HG03045 (cell line): ENCODE data around the gene VPS37C.

Source experiments
- ATAC-seq: cut with Tn5 transposase; IDR thresholded peaks from one replicate; pipeline ENCODE4 v1.9.1; 2021; ENCODE audit warnings: mild to moderate bottlenecking, moderate library complexity; ENCODE audit not compliant: unreplicated experiment

VPS37C gene

GRCh38 chr11:61155312-61155711 lies 5.9 kb downstream of the VPS37C start:
- ATAC-seq = no peak

DNA sequence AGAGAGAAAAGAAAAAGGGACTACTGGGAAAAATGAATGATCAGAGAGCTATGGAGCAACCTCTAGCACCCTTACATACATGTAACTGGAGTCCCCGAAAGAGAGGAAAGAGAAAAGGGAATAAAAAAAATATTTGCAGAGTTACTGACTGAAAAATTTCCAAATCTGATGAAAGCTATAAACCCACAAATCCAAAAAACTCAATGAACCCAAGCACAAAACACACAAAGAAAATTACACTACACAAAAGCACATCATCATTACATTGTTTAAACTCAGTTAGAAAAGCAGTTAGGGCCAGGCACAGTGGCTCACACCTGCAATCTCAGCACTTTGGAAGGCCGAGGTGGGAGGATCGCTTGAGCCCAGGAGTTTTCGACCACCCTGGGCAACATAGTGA lies 6.7 kb downstream of the VPS37C start:
- no peak for ATAC-seq

GRCh38 chr11:61153593-61154095 lies 7.6 kb downstream of the VPS37C start:
- ATAC-seq = no peak

- no peak for ATAC-seq
Measured at GRCh38 chr11:61152816-61153592, 8.2 kb downstream of the VPS37C start.

GRCh38 chr11:61151545-61152252 lies 9.5 kb downstream of the VPS37C start:
- ATAC-seq = no peak

DNA sequence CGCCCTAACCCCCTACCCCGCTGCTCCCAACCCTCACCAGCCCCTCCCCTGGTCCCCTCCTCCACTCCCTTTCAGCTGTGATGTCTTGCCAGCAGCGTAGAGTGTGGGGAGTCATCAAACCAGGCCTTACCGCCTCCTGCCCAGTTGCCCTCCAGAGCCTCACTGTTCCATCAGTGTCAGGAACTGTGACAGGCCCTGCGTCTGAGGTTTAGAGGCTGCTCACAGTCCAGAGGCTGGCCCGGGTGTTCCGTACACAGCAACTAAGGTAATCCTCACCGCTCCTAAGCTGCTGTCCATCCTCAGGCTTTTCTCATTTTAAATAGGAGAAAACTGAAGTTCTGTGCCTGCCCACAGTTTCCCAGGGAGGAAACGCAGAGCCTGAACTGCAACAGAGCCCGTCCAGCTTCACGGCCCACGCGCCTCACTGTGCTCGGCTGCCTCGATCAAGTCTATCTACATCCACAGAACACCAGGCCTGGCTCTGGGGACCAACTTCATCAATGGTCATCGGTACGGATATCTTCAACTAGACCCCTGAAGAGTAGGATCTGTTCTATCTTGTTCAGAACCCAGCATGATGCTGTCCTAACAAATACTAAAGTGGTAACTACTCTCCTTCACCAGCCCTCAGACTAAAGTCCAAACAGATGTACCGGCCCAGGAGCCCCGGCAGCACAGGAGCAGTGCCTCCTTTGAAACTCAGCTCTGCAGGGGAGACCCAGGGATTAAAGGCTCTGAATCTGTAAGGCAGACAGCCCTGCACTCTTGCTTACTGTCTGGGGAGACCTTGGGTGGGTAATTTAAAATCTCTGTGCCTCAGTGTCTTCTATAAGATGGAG lies 10.3 kb downstream of the VPS37C start:
- no peak for ATAC-seq

DNA sequence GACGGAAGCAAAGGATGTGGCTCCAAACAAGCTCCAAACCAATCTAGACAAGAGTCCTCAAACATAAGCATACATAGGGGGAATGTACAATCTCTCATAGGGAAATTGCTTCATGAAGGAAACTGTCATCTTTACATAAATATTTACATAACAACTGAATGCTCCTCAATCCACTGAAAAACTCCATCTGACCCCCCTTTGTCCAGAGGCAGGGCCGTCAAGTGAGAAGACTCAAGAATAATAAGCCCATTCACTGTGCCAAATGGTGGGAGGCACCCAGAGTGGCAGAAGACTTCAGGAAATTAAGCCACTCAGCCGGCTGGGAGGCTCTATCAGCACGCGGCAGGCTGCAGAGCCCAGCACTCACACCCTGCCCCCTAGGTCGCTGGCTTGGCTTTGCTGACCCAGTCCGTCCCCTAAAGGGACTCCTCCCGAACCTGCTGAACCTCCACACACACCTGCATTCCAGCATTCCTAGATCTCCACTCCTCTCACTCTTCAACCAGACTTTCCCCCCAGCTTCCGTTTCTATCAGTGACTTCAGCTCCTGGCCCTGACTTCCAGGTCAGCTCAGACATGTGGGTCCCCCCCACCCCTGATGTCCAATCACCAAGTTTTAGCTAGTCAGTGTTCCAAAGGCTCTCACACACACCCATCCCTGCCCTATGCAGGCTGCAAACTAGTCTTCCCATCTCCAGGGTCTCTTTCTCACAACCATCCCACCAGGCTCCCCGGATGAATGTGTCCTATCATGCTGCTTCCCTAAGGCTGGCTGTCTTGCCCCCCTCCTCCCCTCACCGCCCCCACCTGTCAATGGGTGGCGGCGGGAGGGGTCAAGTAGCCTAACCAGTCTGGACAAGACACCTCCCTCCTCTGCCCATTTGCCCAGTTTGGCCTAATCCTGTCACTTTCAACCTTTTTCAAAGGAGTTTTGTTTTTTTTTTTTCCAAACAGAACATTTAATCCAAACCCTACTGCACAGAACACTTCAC lies 11.3 kb downstream of the VPS37C start:
- ATAC-seq = no peak

- ATAC-seq = no peak
Measured at GRCh38 chr11:61147791-61148620, 13.2 kb downstream of the VPS37C start.

GRCh38 chr11:61147271-61147670 lies 14.0 kb downstream of the VPS37C start:
- ATAC-seq = no peak

DNA sequence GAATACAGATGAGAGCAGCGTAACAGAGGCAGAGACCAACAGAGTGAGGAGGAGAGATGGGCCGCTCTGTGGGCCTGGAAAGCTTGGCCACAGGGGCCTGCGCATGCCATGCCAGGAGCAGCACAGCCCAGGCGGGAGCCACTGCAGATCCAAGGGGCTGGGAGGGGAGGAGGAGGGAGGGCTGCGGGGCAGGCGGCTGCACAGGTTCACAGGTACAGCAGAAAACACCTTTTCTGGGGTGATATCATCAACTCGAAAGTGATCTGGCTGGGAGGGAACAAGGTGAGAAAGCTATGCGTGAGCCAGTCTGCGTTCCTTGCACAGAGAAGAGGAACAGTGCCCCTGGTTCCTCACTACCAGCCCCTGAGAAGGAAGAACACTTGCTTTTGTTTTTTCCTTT lies 14.8 kb downstream of the VPS37C start:
- no peak for ATAC-seq

DNA sequence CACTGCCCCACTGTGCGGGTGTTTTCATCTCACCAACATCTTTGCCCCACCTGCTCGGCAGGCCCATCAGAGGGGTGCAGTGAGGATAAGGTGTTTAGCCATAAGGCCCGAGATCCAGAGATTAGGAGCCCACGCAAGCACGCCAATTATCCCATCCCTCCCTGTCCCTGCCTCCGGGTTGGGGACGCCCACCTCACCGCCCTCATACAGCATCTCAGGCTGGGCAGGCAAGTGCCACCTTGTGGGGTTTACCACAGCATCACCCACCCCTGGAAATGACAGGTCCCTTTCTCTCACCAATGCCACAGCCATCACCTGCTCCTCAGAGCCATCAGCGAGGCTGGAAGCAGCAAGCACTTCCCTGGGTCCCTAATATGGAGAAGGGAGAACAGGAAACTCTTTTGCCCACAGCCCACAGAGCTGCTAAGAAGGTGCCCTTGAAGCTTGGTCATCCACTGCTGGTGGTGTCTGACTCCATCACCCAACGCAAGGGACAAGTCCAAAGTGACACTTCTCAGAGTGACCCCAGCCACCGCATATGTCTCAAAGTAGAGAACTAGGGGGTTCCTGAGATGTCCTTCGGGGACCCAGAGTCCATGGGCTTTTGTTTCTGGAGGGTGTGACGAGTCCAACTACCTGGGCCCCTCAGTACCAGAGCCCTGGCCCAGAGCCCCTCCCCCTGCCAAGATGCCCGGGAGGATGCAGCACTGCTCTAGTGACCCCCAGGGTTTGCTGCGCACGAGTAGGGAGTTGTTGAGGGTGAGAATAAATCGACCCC lies 15.8 kb downstream of the VPS37C start:
- no peak for ATAC-seq

- no peak for ATAC-seq
Measured at GRCh38 chr11:61144511-61145179, 16.6 kb downstream of the VPS37C start.

GRCh38 chr11:61142424-61142823 lies 18.8 kb downstream of the VPS37C start:
- ATAC-seq = no peak

GRCh38 chr11:61141601-61142028 lies 19.6 kb downstream of the VPS37C start:
- ATAC-seq = no peak

DNA sequence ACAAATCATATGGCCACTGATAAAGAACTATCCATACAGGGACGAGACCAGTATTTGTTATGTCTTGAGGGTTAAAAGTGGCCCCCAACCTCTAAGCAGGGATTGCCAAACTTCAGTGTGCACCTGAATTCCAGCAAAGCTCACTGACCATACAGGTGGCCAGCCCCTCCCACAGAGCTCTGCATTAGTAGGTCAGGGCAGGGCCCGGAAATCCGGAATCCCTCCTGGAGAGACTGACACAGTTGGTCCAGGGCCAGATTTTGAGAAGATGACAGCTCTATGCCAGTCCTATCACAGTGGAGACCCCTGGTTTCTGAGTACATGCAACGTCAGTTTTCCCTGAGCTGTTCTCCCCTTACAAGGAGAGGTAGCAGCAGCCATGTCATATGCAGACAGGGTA lies 20.8 kb downstream of the VPS37C start:
- ATAC-seq = no peak

- no peak for ATAC-seq
Measured at GRCh38 chr11:61139387-61139786, 21.8 kb downstream of the VPS37C start.

- no peak for ATAC-seq
Measured at GRCh38 chr11:61138935-61139334, 22.3 kb downstream of the VPS37C start.

DNA sequence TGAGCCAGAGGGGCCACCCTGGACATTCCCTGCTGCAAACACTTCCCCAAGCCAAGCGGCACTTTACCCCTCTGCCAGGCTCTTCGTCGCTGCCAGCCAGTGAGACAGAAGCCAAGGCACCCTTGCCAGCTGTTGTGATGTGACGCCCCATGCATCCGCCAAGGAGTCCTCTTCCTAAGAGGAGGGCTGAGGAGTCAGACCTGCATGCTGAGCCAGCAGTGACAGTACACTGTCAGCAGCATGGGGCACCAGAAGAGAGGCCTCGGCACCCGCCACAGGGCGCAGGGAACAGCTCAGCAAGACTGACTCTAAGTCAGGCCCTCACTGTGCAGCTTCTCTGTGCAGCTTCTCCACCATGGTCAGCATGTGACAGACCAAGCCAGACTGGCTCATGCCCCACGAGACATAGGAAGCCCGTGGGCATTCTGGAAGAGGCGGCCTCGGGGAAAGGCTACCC lies 26.4 kb downstream of the VPS37C start:
- no peak for ATAC-seq
